Measurements from ENCODE around the gene PRIMPOL. TPM values are rescaled to one million over a fixed set of nuclear protein-coding genes. Genes with fewer than 3 reads are reported as not detected.
A peak's percentile ranks its signal among the peaks of the same experiment; 100 is the strongest.
"Not testable (repeated sequence)": the region's sequence is repeated elsewhere in the genome, so short reads cannot be mapped to it uniquely, and the experiment has no call there.

The PRIMPOL gene
- total RNA-seq, 2 donors from 2014 or later, result 10.8 to 24.9 TPM

DNA sequence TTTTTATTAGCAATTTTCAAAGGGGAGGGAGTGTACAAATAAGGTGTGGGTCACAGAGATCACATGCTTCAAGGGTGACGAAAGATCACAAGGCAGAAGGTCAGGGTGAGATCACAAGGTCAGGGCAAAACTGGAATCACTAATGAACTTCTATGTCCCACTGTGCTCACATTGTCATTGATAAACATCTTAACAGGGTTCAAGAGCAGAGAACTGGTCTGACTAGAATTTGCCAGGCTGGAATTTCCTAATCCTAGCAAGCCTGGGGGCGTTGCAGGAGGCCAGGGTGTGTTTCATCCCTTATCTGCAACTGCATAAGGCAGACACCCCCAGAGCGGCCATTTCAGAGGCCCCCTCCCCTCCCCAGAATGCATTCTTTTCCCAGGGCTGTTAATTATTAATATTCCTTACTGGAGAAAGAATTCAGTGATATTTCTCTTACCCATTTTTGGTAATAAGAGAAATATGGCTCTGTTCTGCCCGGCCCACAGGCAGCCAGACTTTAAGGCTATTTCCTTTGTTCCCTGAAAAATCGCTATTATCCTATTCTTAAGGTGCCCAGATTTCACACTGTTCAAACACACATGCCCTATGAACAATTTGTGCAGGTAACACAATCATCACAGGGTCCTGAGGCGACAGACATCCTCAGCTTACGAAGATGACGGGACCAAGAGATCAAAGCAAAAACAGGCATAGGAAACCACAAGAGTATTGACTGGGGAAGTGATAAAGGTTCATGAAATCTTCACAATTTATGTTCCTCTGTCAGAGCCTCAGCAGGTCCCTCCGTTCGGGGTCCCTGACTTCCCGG is 23.5 kb upstream of the PRIMPOL start:
- DNase-seq (ENCODE audit: low spot score in 2 of 2); H3K9me3 Mint-ChIP-seq: not testable (repeated sequence)
- Mint-ChIP-seq H3K36me3 (peaks cover 8 to 57% of the 10 kb centered on the region in 2 donors), H3K27ac (peak overlapping the region; percentile 3 to 77)
- peak; percentile 49 to 55 for ATAC-seq

- Mint-ChIP-seq H3K9me3 (peaks cover 0 to 5% of the 10 kb centered on the region in 2 donors), H3K27ac (no peak overlapping the region), H3K36me3 (peaks cover 8 to 57% of the 10 kb centered on the region in 2 donors)
- ATAC-seq (no peak), DNase-seq (ENCODE audit: low spot score in 2 of 2) (no peak)
Measured at GRCh38 chr4:184628103-184628502, 21.4 kb upstream of the PRIMPOL start.

DNA sequence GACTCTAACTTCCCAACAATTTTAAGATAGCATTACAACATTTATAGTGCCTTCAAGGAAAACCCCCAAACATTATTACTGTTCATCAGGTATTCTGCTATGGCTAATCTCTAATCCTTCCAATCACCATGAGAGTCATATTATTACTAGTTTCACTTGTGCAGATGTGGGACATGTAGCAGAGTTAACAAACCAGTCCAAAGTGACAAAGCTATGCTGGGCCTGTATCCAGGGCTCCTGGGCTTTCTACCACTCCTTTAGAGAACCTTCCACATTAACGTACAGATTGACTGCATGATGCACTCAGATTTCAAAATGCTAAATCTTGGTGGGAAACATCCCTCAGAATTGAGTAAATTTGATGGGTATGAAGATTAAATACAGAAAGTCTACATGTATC is 16.7 kb upstream of the PRIMPOL start:
- no peak overlapping the region for H3K27ac Mint-ChIP-seq
- DNase-seq (ENCODE audit: low spot score in 2 of 2), result no peak
- H3K36me3 Mint-ChIP-seq, result peaks cover 6 to 51% of the 10 kb centered on the region in 2 donors
- no peaks in the 10 kb centered on the region for H3K9me3 Mint-ChIP-seq
- ATAC-seq, result no peak

- no peaks in the 10 kb centered on the region for H3K9me3 Mint-ChIP-seq
- H3K27ac Mint-ChIP-seq, result no peak overlapping the region
- DNase-seq (ENCODE audit: low spot score in 2 of 2) (no peak), ATAC-seq (no peak)
- H3K36me3 Mint-ChIP-seq, result peaks cover 15 to 41% of the 10 kb centered on the region in 2 donors
Measured at GRCh38 chr4:184635381-184635780, 14.2 kb upstream of the PRIMPOL start.

GRCh38 chr4:184636144-184636543 is 13.4 kb upstream of the PRIMPOL start:
- DNase-seq (ENCODE audit: low spot score in 2 of 2) (no peak), ATAC-seq (no peak)
- Mint-ChIP-seq H3K9me3 (no peaks in the 10 kb centered on the region), H3K36me3 (peaks cover 15 to 41% of the 10 kb centered on the region in 2 donors), H3K27ac (no peak overlapping the region)

- ATAC-seq (no peak), DNase-seq (ENCODE audit: low spot score in 2 of 2) (no peak)
- Mint-ChIP-seq H3K36me3 (peaks cover 19 to 46% of the 10 kb centered on the region in 2 donors), H3K9me3 (no peaks in the 10 kb centered on the region), H3K27ac (no peak overlapping the region)
Measured at GRCh38 chr4:184636897-184637296, 12.6 kb upstream of the PRIMPOL start.

GRCh38 chr4:184641022-184641421 is 8.5 kb upstream of the PRIMPOL start:
- Mint-ChIP-seq H3K27ac (no peak overlapping the region), H3K36me3 (peaks cover 13 to 49% of the 10 kb centered on the region in 2 donors), H3K9me3 (no peaks in the 10 kb centered on the region)
- ATAC-seq, result no peak
- no peak for DNase-seq (ENCODE audit: low spot score in 2 of 2)

DNA sequence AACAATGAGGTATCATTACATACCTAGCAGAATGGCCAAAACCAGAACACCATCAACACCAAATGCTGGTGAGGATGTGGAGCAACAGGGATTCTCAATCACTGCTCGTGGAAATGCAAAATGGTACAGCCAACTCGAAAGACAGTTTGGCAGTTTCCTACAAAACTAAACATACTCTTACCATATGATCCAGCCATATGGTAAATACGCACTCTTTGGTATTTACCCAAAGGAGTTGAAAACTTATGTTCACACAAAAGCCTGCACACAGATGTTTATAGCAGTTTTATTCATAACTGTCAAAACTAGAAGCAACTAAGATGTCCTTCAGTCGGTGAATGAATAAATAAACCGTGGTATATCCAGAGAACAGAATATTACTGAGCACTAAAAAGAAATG is 8.1 kb upstream of the PRIMPOL start:
- Mint-ChIP-seq H3K36me3 (peaks cover 13 to 49% of the 10 kb centered on the region in 2 donors), H3K27ac (no peak overlapping the region), H3K9me3 (no peaks in the 10 kb centered on the region)
- no peak for ATAC-seq
- no peak for DNase-seq (ENCODE audit: low spot score in 2 of 2)

DNA sequence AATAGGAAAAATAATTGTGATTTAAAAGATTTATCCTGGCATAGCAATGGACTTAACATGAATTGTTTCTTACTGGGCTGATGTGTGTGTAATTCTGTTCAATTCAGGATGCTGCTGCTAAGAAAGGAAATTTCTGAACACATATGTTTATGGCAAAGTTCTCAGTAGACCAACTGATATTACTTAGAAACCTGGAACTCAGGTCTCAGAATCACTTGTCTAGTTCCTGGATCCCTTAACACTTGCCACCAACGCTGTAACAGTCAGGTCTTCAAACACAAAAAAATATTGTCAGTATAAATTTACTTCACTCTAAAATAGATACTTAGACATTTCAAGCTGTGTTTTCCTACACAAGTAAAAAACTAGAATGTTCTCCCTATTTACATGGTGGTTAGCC is 5.8 kb upstream of the PRIMPOL start:
- peak in 1 of 2 donors; percentile 23 for ATAC-seq
- Mint-ChIP-seq H3K36me3 (peaks cover 25 to 62% of the 10 kb centered on the region in 2 donors), H3K9me3 (no peaks in the 10 kb centered on the region), H3K27ac (peak overlapping the region in 1 of 2 donors; percentile 37)
- no peak for DNase-seq (ENCODE audit: low spot score in 2 of 2)

DNA sequence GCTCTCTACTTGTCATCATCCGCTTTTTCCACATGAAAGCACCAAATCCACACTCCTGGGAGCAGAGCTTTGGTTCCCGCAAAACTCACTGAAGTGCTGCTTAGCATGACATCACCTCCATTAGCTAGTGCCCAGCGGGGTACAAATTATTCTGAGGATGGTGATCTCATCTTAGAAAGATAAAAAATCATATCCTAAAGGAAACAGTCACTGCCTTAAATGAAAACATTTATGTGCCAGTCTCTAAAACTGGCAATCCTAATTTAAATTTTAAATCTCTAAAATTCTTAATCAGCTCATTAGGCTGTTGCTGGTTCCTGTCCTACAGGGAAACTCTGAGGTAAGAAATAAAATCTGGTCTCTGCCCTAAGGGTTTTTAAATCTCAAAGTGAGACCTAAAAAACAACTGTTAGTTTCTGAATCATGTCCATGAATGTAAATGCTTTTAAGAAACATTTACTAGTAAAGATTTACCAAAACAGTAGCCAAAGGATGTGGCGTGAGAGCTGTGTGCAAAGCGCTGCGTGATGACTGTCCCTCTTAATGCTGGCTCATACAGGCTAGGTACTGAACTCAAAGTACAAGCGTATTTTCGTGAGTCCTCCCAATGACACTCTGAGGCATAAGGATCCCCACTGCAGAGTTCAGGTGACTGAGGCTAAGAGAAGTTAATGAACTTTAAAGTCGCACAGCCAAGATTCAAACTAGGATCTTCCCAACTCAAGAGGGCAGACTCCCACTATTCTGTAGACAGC is 4.8 kb upstream of the PRIMPOL start:
- peaks cover 18 to 57% of the 10 kb centered on the region in 2 donors for H3K36me3 Mint-ChIP-seq
- ATAC-seq, result no peak
- DNase-seq (ENCODE audit: low spot score in 2 of 2), result no peak
- H3K27ac Mint-ChIP-seq, result peak overlapping the region in 1 of 2 donors; percentile 47
- H3K9me3 Mint-ChIP-seq, result no peaks in the 10 kb centered on the region

DNA sequence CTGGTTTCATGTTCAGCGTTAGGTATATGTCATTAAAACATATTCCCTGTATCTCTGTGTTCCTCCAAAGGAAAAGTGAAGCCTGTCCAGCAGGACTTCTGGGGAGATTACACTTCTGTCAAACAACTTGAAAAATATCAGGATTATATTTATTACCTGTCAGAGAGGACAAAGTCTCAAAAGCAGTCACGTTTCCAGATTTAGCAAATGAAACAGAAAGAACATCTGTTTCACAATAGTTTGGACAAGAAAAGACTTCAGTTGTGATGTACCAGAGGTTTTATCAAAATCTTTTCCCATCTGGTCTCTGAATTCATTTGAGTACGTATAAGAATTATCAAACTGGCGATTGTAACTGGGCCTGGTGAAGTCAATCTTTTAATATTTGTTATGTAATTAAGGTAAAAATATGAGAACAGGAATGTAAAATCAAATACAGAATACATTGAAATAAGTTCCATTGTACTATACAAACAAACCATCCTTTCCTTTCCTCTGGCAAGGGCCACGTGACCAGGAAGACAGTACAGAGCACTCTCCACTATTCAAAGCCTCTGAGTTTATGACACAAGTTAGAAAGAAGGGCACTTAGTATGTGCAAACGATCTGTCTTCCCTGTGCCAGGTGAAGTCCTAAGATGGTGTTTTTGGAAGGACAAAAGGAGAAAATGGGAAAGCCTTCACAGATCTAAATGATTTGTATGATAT is 3.5 kb upstream of the PRIMPOL start:
- Mint-ChIP-seq H3K36me3 (peaks cover 23 to 55% of the 10 kb centered on the region in 2 donors), H3K9me3 (no peaks in the 10 kb centered on the region), H3K27ac (peak overlapping the region in 1 of 2 donors; percentile 32)
- DNase-seq (ENCODE audit: low spot score in 2 of 2), result no peak
- ATAC-seq, result no peak

DNA sequence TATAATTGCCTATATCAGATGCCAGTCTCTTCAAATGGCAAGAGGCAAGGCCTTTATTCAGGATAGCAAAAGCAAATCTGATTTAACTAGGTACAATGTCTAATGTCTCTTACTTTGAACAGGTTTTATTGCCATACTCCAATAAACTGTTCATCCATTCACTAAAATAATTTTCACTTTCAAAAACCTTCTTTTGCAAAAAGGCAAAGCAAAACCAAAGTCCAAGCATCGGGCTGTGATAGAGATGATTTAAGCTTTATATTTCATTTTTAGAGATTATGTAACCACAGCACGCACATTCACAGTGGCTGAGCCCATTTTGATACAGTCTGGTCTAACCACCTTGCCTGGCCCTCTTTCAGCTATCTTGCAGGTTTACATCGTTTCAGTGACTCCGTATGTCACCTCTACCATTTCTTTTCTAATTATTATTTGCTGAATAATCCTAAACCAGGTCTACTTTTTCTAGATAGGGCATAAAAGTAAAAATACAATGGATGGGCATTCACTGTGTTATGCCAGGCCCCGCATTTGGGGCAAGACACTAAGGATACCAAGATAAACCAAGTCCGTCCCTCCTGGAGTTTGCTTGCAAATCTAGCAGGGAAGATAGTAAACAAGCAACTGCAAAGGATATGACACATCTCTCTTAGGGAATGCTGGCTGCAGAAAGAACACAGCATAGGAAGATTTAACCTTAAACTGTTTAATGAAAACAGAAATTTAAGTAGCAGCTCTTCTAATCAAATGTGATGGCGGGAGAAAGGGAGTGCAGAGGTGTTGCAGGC is 2.1 kb upstream of the PRIMPOL start:
- DNase-seq (ENCODE audit: low spot score in 2 of 2) (no peak), ATAC-seq (no peak)
- Mint-ChIP-seq H3K27ac (peak overlapping the region; percentile 87 to 98), H3K9me3 (no peaks in the 10 kb centered on the region), H3K36me3 (peaks cover 20 to 45% of the 10 kb centered on the region in 2 donors)

- ATAC-seq (no peak), DNase-seq (ENCODE audit: low spot score in 2 of 2) (no peak)
- Mint-ChIP-seq H3K9me3 (no peaks in the 10 kb centered on the region), H3K36me3 (peaks cover 20 to 42% of the 10 kb centered on the region in 2 donors), H3K27ac (peak overlapping the region; percentile 87 to 98)
Measured at GRCh38 chr4:184648054-184648312, 1.6 kb upstream of the PRIMPOL start.

GRCh38 chr4:184648313-184649025 is 1.1 kb upstream of the PRIMPOL start:
- peak; percentile 9 to 23 for ATAC-seq
- DNase-seq (ENCODE audit: low spot score in 2 of 2), result peak; percentile 39 to 71
- Mint-ChIP-seq H3K36me3 (peaks cover 20 to 42% of the 10 kb centered on the region in 2 donors), H3K27ac (peak overlapping the region; percentile 87 to 98), H3K9me3 (no peaks in the 10 kb centered on the region)

DNA sequence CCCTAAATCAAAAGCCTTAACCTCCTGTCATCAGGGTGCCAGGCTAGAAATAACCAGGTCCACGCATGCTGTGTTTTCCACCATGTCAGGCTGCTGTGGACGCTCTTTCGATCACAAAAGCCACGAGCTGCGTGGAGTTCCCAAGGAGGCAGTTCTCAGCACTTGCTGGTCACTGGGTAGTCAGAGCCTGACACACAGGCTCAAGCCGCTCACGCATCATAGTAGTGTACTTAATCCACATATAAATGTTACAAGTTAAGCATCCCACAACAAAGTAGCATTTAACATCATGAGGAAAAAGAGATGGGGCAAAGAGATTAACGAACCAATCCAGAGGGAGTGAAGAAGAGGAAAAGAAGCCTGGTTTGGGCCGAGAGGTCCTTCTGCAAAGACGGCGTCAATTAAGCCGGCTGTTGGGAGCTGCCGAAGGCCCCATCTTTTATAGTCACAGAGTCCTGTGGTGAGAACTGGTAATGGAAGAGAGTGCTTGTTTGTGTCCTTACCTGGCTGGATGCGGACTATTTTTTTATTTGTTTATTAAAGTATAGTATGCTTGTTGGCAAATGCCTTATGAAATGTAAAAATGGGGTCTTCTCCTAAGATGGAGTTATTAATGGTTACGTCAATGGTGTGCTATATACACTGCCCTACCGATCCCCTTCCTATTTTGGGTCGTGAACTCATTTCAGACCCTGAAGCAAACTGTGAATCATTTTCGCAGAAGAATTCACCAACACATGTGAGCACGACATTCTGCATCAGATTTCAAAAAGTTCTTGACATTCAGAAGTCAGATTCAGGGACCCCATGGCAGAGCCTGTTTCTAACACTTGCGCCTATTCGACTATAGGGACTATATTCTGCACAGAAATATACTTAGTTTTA is 675 bp downstream of the PRIMPOL start:
- no peaks in the 10 kb centered on the region for H3K9me3 Mint-ChIP-seq
- H3K36me3 Mint-ChIP-seq, result peaks cover 20 to 37% of the 10 kb centered on the region in 2 donors
- DNase-seq (ENCODE audit: low spot score in 2 of 2), result peak in 1 of 2 donors; percentile 19
- peak overlapping the region; percentile 87 to 97 for H3K27ac Mint-ChIP-seq
- ATAC-seq, result peak in 1 of 2 donors; percentile 40
